Measurements from ENCODE around the gene BTBD9.

The BTBD9 gene

DNA sequence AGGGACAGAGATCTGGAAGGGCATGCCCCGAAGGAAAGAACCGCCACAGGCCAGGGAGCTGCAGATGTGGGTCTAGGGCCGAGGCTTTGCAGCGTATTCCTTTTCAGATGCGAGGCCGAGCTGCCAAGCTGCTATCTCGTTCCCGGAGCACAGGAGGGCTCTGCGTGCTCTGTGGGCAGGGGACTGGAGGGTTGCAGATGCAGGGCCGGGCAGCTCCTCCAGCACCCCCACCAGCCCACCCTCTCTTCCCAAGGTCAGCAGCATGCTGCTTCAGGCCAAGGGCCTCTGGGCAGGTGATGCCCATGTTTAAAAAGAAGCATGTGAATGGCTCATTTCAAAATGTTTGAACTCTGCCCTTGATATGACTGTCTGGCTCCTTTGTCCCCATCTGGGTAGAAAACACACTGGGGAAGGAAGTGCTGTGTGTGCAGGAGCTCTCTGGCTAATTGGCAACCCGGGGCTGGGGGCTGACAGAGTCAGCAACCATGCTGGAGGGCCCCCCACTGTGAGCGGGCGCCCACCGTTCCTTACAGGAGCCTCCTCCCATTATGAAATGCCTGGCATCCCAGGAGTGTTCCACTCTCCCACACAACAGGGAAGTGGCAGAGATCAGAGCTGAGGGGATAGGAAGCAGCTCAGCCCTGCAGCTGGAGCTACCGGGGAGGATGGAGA lies 466.9 kb downstream of the BTBD9 start:
- no peak overlapping the region for H2BK5ac ChIP-seq (ENCODE audit: low read depth, low read length, poor library complexity, severe bottlenecking)
- no peak overlapping the region for H3K4me3 ChIP-seq (ENCODE audit: insufficient read depth in 1 of 2, low read depth in 1 of 2, low read length in 2 of 2)
- H3K36me3 ChIP-seq (ENCODE audit: control insufficient read depth in 1 of 2, insufficient read depth in 2 of 2, low read depth in 1 of 2, low read length in 2 of 2): peaks cover 13 to 28% of the 10 kb centered on the region in 2 experiments
- H3K18ac ChIP-seq (ENCODE audit: low read depth in 1 of 2, low read length in 2 of 2): no peak overlapping the region
- no peak overlapping the region for H3K4me2 ChIP-seq (ENCODE audit: low read length, poor library complexity, severe bottlenecking)
- no peak overlapping the region for H3K23ac ChIP-seq (ENCODE audit: low read length in 2 of 2)
- no peak overlapping the region for H2BK12ac ChIP-seq (ENCODE audit: low read length in 2 of 2)
- H3K27ac ChIP-seq (ENCODE audit: low read length, poor library complexity, severe bottlenecking): no peak overlapping the region
- no peak for DNase-seq
- no peak overlapping the region for H2AK5ac ChIP-seq (ENCODE audit: low read length, severe bottlenecking)
- no peak overlapping the region for H3K4ac ChIP-seq (ENCODE audit: low read depth in 1 of 2, low read length in 2 of 2)
- peaks cover 9% of the 10 kb centered on the region for H3K4me1 ChIP-seq (ENCODE audit: control insufficient read depth, insufficient read depth, low read depth, low read length)
- no peaks in the 10 kb centered on the region for H3K79me1 ChIP-seq (replicated peaks; ENCODE audit: low read length, poor library complexity, severe bottlenecking)
- 88% methylated on average over 12 of the region's 15 CpGs for WGBS
- H2BK120ac ChIP-seq (ENCODE audit: low read depth, low read length): no peak overlapping the region
- H3K27me3 ChIP-seq (ENCODE audit: control insufficient read depth in 1 of 2, insufficient read depth in 1 of 2, low read length in 2 of 2): no peaks in the 10 kb centered on the region
- no peak overlapping the region for H4K91ac ChIP-seq (ENCODE audit: low read length)
- no peak overlapping the region for H2BK15ac ChIP-seq (ENCODE audit: low read depth, poor library complexity, severe bottlenecking)
- no peak overlapping the region for H4K8ac ChIP-seq (ENCODE audit: low read length)
- no peak overlapping the region for H3K14ac ChIP-seq (ENCODE audit: low read length in 2 of 2)
- H3K9ac ChIP-seq (ENCODE audit: low read length): no peak overlapping the region
- H2AFZ ChIP-seq (ENCODE audit: low read depth, low read length): no peak overlapping the region
- H3K9me3 ChIP-seq (ENCODE audit: control insufficient read depth, low read length): no peaks in the 10 kb centered on the region

DNA sequence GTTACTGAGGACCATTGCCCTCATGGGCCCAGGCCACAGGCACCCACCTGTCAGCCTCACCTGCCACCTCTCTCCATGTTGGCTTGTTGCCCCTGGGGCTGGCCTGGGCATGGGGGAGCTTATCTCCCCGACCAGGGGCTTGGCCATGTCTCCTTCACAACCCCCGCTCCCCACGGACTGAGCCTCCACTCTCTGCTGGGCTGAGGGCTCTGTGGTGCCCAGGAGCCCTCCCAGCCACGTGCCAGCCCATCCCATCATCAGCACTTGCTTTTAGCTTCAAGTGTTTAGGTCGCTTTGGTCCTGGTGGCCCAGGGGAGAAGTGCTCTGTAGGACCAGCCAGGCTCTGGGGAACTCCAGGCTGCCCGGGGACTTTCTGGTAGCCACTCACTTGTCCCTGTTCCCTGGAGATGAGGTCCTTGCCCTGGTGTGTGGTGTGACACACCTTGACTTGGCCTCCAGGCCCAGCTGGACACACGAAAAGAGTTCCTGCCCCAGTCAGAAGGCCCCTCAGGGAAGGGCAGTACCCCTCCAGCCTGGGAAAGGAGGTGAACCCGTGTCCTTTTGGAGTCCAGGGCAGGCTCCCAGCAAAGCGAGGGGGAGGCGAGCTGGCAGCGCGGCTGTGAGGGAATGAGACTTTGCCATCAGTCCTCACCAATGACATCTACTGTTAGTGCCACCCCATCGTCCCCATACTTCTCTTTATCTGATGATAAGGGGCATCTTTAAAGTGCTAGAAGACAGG lies 467.6 kb downstream of the BTBD9 start:
- H3K27me3 ChIP-seq (ENCODE audit: control insufficient read depth in 1 of 2, insufficient read depth in 1 of 2, low read length in 2 of 2): no peaks in the 10 kb centered on the region
- no peak overlapping the region for H3K9ac ChIP-seq (ENCODE audit: low read length)
- no peak overlapping the region for H3K14ac ChIP-seq (ENCODE audit: low read length in 2 of 2)
- H2BK12ac ChIP-seq (ENCODE audit: low read length in 2 of 2): no peak overlapping the region
- DNase-seq: no peak
- WGBS: 83% methylated on average over 12 of the region's 13 CpGs
- peaks cover 13 to 32% of the 10 kb centered on the region in 2 experiments for H3K36me3 ChIP-seq (ENCODE audit: control insufficient read depth in 1 of 2, insufficient read depth in 2 of 2, low read depth in 1 of 2, low read length in 2 of 2)
- H3K4me2 ChIP-seq (ENCODE audit: low read length, poor library complexity, severe bottlenecking): no peak overlapping the region
- H3K23ac ChIP-seq (ENCODE audit: low read length in 2 of 2): no peak overlapping the region
- H3K18ac ChIP-seq (ENCODE audit: low read depth in 1 of 2, low read length in 2 of 2): no peak overlapping the region
- peaks cover 1% of the 10 kb centered on the region for H3K79me1 ChIP-seq (replicated peaks; ENCODE audit: low read length, poor library complexity, severe bottlenecking)
- no peak overlapping the region for H3K4me3 ChIP-seq (ENCODE audit: insufficient read depth in 1 of 2, low read depth in 1 of 2, low read length in 2 of 2)
- H2BK15ac ChIP-seq (ENCODE audit: low read depth, poor library complexity, severe bottlenecking): no peak overlapping the region
- H4K91ac ChIP-seq (ENCODE audit: low read length): no peak overlapping the region
- H2BK120ac ChIP-seq (ENCODE audit: low read depth, low read length): no peak overlapping the region
- H3K9me3 ChIP-seq (ENCODE audit: control insufficient read depth, low read length): no peaks in the 10 kb centered on the region
- no peak overlapping the region for H2AK5ac ChIP-seq (ENCODE audit: low read length, severe bottlenecking)
- H4K8ac ChIP-seq (ENCODE audit: low read length): no peak overlapping the region
- no peak overlapping the region for H3K27ac ChIP-seq (ENCODE audit: low read length, poor library complexity, severe bottlenecking)
- H3K4ac ChIP-seq (ENCODE audit: low read depth in 1 of 2, low read length in 2 of 2): no peak overlapping the region
- no peak overlapping the region for H2BK5ac ChIP-seq (ENCODE audit: low read depth, low read length, poor library complexity, severe bottlenecking)
- peaks cover 9% of the 10 kb centered on the region for H3K4me1 ChIP-seq (ENCODE audit: control insufficient read depth, insufficient read depth, low read depth, low read length)
- no peak overlapping the region for H2AFZ ChIP-seq (ENCODE audit: low read depth, low read length)

DNA sequence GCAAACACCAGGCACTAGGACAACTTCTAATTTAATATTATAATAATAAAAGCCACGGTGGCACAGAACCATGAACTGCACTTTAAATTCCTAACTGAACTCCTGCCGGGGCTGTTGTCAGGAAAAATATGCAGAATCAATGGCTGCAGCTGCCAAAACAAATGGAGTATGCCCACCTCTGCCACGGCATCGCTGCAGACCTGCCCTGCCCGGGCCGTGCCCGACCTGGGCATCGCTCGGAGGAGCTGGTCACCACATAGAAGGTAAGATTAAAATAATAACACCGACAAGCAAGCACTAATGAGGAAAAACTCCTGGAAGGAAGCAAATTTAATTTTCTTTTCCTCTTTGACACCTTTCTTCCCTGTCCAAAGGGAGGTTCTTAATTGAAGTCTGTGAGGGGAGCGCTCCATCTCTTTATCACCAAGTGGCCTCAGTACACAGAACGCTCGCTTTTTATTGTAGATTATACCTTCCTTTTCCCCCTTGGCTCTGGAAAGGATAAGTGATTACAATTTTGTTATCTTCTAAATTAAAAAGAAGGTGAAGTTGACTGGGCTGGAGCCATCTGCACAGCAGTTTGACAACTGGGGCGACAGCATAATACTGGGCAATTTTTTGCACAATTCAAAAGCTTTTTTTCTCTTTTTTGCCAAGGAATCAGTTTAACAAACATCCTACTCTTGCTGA lies 468.9 kb downstream of the BTBD9 start:
- 96% methylated on average over 10 of the region's 14 CpGs for WGBS
- H3K27ac ChIP-seq (ENCODE audit: low read length, poor library complexity, severe bottlenecking): no peak overlapping the region
- H2BK5ac ChIP-seq (ENCODE audit: low read depth, low read length, poor library complexity, severe bottlenecking): no peak overlapping the region
- H3K9me3 ChIP-seq (ENCODE audit: control insufficient read depth, low read length): no peaks in the 10 kb centered on the region
- H3K4me2 ChIP-seq (ENCODE audit: low read length, poor library complexity, severe bottlenecking): no peak overlapping the region
- no peak overlapping the region for H4K8ac ChIP-seq (ENCODE audit: low read length)
- no peak overlapping the region for H3K4ac ChIP-seq (ENCODE audit: low read depth in 1 of 2, low read length in 2 of 2)
- no peak overlapping the region for H3K4me3 ChIP-seq (ENCODE audit: insufficient read depth in 1 of 2, low read depth in 1 of 2, low read length in 2 of 2)
- H4K91ac ChIP-seq (ENCODE audit: low read length): no peak overlapping the region
- H3K18ac ChIP-seq (ENCODE audit: low read depth in 1 of 2, low read length in 2 of 2): no peak overlapping the region
- H2BK120ac ChIP-seq (ENCODE audit: low read depth, low read length): no peak overlapping the region
- peaks cover 13 to 28% of the 10 kb centered on the region in 2 experiments for H3K36me3 ChIP-seq (ENCODE audit: control insufficient read depth in 1 of 2, insufficient read depth in 2 of 2, low read depth in 1 of 2, low read length in 2 of 2)
- no peak overlapping the region for H3K9ac ChIP-seq (ENCODE audit: low read length)
- H3K14ac ChIP-seq (ENCODE audit: low read length in 2 of 2): no peak overlapping the region
- H3K79me1 ChIP-seq (replicated peaks; ENCODE audit: low read length, poor library complexity, severe bottlenecking): peaks cover 1% of the 10 kb centered on the region
- no peak overlapping the region for H3K23ac ChIP-seq (ENCODE audit: low read length in 2 of 2)
- no peaks in the 10 kb centered on the region for H3K27me3 ChIP-seq (ENCODE audit: control insufficient read depth in 1 of 2, insufficient read depth in 1 of 2, low read length in 2 of 2)
- H3K4me1 ChIP-seq (ENCODE audit: control insufficient read depth, insufficient read depth, low read depth, low read length): peaks cover 12% of the 10 kb centered on the region
- no peak for DNase-seq
- no peak overlapping the region for H2AK5ac ChIP-seq (ENCODE audit: low read length, severe bottlenecking)
- no peak overlapping the region for H2BK12ac ChIP-seq (ENCODE audit: low read length in 2 of 2)
- no peak overlapping the region for H2BK15ac ChIP-seq (ENCODE audit: low read depth, poor library complexity, severe bottlenecking)
- H2AFZ ChIP-seq (ENCODE audit: low read depth, low read length): no peak overlapping the region

DNA sequence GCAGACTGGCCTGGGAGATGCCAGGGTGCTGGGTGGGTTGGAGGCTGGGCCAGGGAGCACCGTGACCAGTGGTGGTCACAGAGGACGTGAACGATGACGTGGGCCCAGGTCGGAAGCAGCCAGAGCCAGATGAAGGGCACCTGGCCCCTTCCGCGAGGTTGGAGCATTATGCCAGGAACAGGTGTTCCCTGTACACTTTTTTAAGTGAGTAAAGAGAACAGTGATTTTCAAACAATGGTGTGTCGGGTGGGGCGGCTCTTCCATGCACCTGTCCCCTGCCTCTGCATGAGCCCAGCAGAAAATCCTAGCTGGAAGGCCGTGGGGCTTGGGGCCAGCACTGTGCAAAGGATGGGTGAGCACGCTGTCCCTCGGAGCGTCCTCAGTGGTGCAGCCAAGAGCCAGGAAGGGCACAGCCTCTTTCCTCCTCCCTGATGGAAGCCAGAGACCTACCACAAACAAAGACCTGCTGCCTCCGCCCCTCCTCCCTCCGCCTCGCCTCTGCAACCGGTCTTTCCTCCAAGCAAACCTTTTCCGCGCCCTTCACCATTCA lies 469.7 kb downstream of the BTBD9 start:
- no peak overlapping the region for H2BK120ac ChIP-seq (ENCODE audit: low read depth, low read length)
- H2AK5ac ChIP-seq (ENCODE audit: low read length, severe bottlenecking): no peak overlapping the region
- H4K8ac ChIP-seq (ENCODE audit: low read length): no peak overlapping the region
- no peak overlapping the region for H2AFZ ChIP-seq (ENCODE audit: low read depth, low read length)
- no peak overlapping the region for H4K91ac ChIP-seq (ENCODE audit: low read length)
- no peak overlapping the region for H3K18ac ChIP-seq (ENCODE audit: low read depth in 1 of 2, low read length in 2 of 2)
- peaks cover 14% of the 10 kb centered on the region for H3K4me1 ChIP-seq (ENCODE audit: control insufficient read depth, insufficient read depth, low read depth, low read length)
- no peak overlapping the region for H3K14ac ChIP-seq (ENCODE audit: low read length in 2 of 2)
- peaks cover 1% of the 10 kb centered on the region for H3K79me1 ChIP-seq (replicated peaks; ENCODE audit: low read length, poor library complexity, severe bottlenecking)
- no peak overlapping the region for H2BK5ac ChIP-seq (ENCODE audit: low read depth, low read length, poor library complexity, severe bottlenecking)
- no peak for DNase-seq
- H3K9me3 ChIP-seq (ENCODE audit: control insufficient read depth, low read length): no peaks in the 10 kb centered on the region
- no peak overlapping the region for H3K9ac ChIP-seq (ENCODE audit: low read length)
- no peak overlapping the region for H2BK15ac ChIP-seq (ENCODE audit: low read depth, poor library complexity, severe bottlenecking)
- H3K4me2 ChIP-seq (ENCODE audit: low read length, poor library complexity, severe bottlenecking): peak overlapping the region; percentile 6
- no peak overlapping the region for H3K23ac ChIP-seq (ENCODE audit: low read length in 2 of 2)
- peaks cover 13 to 23% of the 10 kb centered on the region in 2 experiments for H3K36me3 ChIP-seq (ENCODE audit: control insufficient read depth in 1 of 2, insufficient read depth in 2 of 2, low read depth in 1 of 2, low read length in 2 of 2)
- no peak overlapping the region for H3K4ac ChIP-seq (ENCODE audit: low read depth in 1 of 2, low read length in 2 of 2)
- 84% methylated on average over 19 of the region's 19 CpGs for WGBS
- H3K27ac ChIP-seq (ENCODE audit: low read length, poor library complexity, severe bottlenecking): no peak overlapping the region
- H3K4me3 ChIP-seq (ENCODE audit: insufficient read depth in 1 of 2, low read depth in 1 of 2, low read length in 2 of 2): no peak overlapping the region
- no peak overlapping the region for H2BK12ac ChIP-seq (ENCODE audit: low read length in 2 of 2)
- H3K27me3 ChIP-seq (ENCODE audit: control insufficient read depth in 1 of 2, insufficient read depth in 1 of 2, low read length in 2 of 2): no peaks in the 10 kb centered on the region

All from mesenchymal stem cell (in vitro differentiated cells and primary cell).